Fibroblast of skin of abdomen (primary cell): ENCODE results near the gene ADAM19.
"Not testable (repeated sequence)": the region's sequence is repeated elsewhere in the genome, so short reads cannot be mapped to it uniquely, and the experiment has no call there.

Experiments
- DNase-seq: peaks from one replicate; pipeline ENCODE4 v3.0.0-alpha.2; 2013

The ADAM19 gene

DNA sequence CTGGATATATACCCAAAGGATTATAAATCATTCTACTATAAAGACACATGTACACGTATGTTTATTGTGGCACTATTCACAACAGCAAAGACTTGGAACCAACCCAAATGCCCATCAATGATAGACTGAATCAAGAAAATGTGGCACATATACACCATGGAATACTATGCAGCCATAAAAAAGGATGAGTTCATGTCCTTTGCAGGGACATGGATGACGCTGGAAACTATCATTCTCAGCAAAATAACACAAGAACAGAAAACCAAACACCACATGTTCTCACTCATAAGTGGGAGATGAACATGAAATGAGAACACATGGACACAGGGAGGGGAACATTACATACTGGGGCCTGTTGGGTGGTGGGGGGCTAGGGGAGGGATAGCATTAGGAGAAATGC, 92.9 kb downstream of the ADAM19 start:
- not testable (repeated sequence) for DNase-seq

DNA sequence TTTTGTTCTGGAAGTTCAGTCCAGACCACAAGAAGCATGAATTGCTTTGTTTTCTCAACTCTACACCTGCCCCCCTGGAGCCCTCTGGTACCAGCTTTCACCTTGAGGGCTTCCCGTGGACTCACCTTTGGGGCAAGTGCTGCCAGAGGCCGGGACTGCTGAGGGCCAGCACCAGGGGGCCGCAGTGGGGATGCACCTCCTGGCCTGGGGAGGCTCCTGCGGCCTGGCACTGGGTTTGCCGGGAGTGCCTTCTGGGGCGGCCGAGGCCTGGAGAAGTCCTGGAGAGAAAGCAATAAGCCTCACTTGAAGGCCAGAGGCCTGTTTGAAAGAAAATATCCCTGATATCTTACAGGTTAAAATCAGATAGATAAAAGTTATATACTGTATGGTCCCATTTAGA, 93.9 kb downstream of the ADAM19 start:
- DNase-seq = no peak

DNA sequence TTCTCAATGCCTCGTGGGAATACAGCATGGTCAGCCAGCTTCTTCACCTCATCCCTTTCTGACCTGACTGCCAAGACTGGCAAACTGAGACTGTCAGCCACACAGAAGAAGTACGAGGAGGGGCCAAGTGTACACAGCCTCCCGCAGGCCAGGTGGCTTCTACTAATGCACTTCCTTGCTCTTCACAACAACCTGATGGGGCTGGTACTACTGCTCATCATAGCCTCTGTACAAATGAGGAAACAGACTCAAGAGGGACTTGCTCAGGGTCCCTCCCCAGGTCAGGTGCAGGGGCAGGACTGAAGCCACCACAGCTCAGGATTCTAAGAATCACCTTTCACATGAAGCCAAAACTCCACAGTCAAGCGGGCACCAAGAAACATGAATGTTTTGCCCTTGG, 94.3 kb downstream of the ADAM19 start:
- no peak for DNase-seq

DNA sequence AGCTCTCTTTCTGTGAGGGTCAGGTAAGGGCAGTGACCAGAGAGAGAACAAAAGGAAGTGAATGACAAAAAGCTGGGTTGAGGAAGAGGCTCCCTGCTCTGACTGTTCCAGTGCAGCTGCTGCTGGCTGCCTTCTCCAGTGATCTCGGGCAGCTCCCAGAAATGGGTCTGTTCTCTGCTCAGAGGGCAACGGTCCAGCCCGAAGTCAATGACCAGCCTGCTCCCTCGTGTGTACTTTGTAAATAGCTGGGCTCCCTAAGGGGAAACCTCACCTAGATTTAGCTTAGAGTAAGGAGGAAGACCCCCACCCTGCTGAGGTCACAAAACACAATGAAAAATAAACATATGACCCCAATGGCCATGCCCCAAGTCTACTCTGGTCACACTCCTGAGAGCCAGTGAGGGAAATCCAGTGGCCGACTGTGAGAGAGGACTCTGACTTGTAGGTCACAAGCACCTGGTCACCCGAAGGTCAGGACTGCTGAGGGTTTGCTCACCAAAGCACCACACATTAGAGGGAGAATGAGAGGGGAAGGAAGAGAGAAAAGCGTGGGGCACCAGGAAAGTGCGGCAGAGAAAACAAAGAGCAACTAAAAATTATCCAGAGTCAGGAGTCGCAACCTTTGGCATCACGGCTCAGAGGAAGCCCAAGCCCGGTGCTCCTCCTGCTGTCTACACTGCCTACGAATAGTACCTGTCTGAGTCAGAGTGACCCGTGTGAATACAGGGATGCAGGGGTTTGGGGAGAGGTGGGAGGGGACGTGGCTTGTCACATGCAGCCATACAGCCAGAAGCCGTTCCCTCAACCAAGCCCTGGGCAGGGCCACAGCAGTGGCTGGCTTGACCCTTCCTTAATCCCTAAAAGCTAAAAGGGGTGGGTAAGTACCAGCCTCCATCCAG, 95.7 kb downstream of the ADAM19 start:
- no peak for DNase-seq

DNA sequence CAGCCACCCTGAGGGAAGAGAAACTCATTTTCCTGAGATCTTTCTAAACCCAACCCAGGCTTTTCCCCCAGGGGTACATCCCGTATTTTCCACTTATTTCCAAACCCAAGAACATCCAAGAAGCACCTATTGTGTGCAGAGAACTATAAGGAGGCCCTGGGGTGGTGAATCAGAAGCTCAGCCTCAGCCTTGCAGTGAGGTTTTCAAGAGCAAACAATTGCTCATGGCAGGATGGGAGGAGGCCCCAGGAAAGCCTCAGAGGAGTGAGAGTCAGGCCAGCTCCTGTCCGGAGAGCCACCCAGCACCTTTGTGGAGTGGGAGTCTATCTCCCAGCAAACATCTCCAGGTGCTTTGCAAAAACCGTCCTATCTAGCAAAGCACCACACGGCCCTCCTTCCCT, 96.4 kb downstream of the ADAM19 start:
- DNase-seq = no peak

DNA sequence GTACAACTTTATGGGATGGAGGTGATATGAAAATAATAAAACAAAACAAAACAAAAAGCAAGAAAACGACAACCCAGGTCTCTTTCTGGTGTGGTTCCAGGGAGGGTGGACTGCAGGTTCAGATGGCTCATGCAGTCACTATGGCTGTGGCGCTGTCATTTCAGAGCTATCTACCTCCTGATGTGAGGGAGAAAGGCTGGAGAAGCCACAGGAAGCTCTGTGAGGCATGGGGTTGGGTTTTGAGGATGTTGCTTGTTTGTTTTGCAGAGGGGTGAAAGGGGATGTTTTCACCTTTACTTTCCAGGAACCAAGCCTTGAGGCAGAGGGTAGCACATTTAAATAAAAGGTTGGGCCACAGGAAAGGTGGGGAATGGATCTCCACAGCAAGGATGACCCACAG, 96.8 kb downstream of the ADAM19 start:
- DNase-seq = no peak

DNA sequence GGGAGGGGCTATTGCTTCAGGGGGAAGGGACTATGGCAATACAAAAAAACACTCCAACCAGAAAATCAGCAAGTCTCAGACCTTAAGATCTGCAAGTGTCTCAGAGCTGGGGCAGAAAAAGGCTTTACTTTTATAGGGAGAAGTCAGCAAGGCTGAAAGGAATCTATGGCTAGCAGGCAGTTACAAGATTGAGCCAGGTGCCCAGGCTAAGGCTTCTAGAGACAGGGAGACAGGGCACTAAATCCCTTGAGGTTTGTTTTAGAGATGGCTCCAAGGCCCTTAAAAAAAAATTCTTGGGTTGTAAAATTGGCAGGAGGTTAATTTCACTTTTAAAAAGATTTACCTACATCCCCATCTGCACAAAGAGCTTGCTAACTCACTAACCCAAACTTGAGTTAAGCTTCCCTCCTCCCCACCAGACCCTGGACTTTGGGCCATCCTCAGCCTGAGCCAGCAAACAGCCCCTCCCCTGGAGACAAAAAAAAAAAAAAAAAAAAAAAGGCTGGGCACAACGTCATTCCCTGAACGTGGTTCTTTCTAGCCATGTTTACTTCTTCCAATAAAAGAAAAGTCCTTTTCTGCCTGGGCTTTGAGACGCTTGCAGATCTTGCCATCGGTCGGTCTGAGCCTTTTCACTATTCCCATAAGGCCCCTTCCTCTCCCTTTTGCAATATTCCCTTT, 97.6 kb downstream of the ADAM19 start:
- no peak for DNase-seq

DNA sequence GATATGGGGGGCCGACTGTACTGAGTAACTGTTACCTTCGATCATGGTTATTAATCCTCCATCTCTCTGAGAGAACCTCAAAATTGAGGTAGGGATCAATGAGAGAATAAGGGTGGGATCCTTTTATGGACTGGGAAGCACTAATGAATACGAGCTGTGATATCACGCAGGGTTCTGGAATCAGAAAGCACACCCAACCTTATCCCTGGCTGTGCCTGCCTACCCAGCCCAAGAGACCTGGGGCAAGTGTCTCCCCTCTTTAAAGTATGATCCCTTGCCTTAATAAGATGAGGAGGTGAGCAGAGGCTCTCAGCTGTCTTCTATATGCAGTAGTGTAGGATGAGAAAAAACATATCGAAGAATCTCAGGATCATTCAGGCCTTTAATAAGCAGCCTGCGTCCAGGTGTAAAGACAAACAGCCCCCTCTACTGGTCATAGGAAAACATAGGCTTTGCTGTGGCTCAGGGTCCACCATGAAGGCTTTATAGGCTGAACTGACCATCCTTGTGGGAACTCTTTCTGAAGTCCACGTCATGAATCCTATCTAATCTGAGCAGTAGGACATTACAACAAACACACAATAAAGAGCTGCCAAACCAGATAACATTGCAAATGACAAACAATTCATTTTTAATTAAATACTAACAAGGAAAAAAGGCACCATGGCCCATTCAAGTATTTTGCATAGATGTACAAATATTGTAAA, 98.7 kb downstream of the ADAM19 start:
- peak; percentile 73 for DNase-seq

DNA sequence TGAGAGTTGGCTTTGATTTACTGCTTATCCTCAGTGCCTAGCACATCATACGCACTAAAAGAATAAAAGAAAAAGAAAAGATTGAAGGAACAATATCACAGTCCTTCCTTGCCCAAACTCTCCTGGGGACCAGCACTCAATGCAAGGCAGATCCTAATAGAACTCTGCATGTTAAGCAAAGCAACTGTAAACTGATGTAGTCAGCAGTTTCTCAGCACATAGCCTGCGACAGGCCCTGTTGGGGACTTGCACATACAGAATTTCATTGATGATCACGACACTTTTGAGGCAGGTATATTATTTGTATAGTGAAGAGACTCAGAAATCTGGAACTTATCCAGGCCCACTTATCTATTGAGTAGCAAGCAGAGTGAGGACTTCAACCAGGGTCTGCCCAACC, 100.1 kb downstream of the ADAM19 start:
- DNase-seq = no peak

DNA sequence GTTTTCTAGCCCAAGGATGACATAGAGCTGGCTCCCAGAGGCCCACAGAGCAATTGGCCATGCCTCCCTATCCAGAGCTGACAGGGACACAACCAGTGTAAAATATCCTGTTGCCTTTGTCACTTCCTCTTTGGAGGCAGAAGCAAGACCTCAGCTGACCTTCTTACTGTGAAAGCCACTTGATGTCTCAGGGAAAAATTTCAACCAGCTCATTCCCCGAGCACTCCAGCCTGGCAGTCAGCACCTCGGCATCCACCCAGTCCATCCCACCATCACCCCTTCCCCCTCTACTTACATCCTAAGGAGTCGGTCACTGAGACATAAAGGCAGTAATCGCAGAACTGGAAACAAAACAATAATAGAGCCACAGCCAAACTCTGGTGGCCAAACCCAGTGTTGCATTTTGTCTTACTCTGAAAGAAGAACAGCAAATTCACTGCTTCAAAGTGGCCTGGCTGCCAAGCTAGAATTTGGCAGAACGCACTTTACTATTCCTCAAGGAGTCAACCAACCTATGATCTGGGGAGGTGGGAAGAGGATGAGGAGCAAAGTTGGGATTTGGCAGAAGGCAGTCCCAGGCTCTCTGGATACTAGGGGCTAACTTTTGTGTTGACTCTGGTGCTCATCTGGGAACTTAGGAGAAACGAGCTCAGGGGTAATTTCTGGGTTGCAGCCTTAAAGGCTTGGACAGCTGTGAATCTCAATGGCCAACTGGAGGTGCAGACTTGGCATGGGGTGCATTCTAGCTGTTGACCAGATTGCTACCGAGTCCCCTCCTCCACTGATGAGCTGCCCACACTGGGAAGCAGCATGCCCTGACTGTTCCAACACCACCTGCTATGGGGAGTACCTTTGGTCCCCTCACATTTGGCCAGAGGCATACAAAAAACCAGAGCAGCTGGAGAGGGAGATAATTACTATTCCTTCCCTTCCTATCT, 101.9 kb downstream of the ADAM19 start:
- peak; percentile 64 for DNase-seq

DNA sequence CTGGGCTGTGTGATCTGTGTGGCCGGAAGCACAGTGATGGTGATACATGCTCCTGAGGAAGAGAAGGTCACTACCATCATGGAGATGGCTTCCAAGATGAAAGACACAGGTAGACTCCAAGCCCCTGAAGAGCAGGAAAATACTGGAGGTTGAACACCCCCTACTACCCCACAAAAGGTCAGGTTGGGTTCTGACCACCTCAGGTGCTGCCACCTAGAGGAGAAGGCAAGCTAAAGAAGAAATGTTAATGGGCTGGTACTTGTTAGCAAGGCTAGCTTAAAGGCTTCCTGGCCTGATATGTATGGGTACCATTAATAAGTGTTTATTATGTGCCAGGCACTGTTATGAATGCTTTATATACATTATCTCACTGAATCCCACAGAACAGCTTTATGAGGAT, 103.9 kb downstream of the ADAM19 start:
- DNase-seq = peak; percentile 41

DNA sequence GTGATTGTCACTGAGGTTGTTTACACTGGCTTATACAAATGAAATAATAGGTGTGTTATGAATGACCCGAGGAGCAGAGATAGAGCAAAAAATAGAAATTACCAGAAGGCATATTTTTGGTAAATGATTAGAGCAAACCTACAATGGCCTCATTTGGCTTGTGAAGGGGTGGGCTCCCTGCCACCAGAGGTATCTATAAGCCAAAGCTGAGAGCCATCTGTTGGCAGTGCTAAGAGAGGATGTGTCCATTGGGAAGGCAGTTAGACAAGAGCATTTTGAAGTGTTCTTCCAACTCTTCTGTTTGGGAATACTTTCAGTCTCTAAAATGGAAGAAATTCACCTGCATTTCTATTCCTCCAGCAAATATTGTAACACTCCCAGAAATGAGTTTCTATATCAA, 104.9 kb downstream of the ADAM19 start:
- no peak for DNase-seq

DNA sequence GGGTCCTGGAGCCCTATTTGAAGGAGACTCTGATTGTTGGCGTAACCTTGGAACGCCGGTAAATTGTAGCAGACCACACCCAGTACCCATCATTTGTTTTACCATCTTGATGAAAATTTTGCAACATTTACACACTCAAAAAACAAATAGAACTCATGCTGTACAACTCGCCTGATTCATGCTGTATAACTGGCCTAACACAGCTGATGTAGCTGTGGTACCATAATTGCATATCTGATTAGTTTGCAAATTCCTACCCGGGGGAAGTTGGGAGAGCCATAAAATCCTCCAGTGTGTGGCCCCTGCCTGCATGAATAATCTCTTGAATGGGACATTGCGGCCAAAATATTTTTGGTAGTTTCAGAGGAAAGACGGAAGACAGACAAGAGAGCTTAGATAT, 105.9 kb downstream of the ADAM19 start:
- DNase-seq = peak; percentile 38

DNA sequence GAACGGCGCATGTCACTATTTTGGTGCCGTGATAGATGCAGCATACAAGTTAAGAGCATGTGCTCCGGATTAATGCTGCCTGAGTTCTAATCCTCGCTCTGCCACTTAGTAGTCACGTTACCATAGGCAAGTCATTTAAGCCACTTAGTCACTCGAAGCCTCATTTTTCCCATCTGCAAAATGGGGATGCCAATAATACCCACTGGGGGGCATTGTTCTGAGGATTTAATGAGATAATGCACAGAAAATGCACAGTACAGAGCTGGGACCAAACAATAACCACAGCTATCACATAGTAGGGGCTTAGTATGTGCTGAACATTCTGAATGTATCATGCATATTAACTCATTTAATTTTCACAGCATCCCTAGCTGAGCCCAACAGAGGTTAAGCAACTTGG, 106.5 kb downstream of the ADAM19 start:
- DNase-seq = no peak

DNA sequence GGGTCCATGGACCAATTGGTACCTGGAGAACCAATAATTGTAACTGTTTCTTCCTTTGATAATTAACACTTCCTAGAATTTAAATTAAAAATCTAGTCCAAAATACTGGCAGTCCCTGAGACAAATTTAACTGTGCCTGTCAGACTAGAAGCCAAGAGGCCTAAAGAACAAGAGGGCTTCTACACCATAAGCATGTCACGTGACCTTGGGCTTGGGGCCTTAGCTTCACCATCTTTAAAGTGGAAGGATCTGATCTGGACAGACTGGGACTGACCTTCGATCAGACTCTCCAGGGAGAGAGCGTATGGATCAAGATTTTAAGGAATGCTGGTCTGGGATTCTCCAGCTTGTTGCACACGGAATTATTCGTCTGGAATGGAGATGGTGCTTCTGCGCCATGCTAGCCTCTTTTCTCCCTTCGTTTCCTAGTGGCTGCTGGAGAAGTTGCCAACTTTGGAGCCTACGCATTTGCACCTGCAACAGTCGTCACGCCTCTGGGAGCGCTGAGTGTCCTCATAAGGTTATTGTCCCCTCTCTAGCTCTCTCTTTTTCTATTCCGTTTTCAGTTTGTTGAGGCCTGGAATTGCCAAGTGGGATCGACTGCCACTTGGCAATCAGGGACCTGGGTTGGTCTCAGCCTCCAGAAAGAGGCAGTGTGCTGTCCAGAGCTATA, 107.1 kb downstream of the ADAM19 start:
- DNase-seq = no peak

DNA sequence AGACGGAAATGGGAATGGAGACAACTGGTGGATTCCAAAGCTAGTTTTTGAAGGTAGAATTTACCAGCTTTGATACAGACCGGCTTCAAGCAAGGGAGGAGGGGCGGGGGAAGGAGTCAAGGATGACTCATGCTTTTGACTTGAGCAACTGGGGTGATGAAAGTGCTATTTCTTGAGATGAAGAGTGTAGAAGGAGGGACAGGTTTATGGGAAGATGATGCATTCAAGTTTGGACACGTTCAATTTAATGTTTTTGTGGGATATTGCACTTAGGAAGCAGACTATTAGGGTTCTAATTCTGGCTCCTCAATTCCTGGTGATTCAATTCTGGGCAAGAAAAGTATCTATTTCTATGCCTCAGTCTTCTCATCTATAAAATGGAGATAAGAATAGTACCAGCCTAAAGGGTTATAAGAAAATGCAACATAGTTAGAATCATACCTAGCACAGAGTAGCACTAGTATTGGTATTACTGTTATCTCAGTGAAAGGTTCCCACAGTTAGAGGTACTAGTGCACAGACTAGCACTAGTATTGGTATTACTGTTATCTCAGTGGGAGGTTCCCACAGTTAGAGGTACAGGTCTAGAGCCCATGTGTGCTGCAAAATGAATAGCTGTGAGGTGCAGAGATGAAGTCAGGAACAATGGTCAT, 110.9 kb downstream of the ADAM19 start:
- peak; percentile 95 for DNase-seq

DNA sequence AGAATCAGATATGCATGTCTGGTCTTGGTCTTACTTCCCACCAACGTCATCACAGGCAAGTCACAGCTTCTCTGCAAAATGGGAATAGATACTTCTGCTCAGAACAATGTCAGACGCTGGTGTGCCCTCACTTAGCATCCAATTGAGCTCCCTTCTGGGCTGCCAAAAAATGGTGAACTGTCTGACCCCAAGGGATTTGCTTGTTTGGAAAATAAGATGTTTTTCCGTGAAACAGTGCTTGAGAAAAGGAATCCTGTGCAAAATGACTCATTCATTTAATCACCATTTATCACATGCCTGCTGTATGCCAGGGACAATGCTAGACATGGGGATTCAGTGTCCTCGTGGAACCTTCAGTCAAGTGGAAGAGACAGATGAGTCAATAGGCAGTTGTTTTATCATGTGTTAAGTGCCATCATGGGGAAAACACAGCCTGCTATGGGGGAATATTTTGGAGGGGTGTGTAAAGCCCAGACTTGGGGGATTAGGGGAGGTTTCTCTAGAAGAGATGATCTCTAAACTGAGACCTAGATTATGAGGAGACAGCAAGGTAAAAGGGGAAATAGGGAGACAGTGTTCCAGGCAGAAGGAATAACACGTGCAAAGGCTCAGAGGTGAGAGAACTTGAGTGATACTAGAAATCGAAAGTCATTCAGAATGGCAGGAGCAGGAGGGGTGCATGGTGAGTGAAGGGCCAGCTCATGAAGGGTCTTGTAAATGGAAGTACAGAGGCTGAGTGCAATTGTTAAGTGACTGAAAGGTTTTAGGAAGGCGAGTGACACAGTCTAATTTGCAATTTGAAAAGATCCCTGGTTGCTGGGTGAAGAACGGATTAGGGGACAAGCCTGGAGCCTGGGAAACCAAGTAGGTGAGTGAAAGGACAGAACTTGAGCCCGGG, 111.7 kb downstream of the ADAM19 start:
- peak; percentile 78 for DNase-seq

DNA sequence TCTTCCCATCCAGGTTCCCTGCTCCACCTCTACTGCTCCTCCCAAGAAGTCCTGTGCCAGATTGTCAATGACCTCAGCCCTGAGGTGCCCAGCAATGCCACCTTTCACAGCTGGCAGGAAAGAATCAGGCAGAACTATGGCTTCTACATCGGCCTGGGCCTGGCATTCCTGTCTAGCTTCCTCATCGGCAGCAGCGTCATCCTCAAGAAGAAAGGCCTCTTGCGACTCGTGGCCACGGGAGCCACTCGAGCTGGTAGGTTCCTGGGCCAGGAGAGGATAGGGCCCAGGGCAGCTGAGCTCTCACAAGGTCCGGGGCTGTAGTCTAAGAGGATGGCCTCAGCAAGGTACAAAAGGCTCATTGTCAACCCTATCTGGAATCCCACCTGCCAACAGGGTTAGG, 112.5 kb downstream of the ADAM19 start:
- peak; percentile 29 for DNase-seq

DNA sequence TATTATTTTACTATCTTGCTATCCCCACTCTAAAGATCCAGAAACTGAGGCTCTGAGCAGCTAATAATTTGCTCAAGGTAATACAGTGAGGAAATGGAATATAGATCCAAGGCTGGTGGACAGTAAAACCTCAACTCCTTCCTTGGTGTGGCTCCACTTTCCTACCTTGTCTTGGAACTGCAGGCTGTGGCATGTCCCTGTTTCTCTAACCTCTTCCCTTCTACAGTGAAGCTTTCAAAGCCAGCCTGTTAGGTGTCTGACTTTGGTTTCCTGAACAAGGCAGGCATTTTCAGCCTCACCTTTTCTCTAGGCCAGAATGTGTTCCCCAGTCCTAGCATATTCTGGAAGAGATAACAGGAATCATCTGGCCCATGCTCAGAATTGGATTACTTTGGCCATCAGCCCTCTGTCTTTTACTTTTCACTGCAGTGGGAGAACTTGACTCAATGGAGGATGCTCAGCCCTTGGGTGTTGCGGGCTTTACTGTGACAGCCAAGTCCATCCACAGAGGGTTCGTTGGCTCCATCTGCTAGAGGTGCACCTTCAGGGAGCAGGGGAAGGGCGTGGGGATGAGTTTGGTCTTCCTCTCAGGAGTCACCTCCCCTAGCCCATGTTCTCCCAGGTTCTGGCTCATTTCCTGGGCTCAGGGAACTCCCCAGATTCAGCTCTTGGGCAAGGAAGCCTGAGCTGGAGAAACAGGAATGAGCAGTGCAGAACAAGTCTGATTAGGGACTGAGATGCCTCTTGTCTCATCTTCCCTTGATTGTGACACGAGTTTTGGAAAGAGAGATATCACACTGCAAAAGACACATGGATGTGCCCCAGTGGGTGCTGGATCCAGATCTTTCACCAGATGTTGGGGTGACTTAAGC, 114.4 kb downstream of the ADAM19 start:
- DNase-seq = no peak
